ENCODE data around the gene RHBDL1. TPM values are rescaled to one million over a fixed set of nuclear protein-coding genes. Genes with fewer than 3 reads are reported as not detected.

The RHBDL1 gene
- total RNA-seq, 2 donors from 2014 or later = 0.67 to 1.3 TPM

GRCh38 chr16:635573-636205 lies 39.8 kb upstream of the RHBDL1 start:
- DNase-seq (ENCODE audit: low spot score) = no peak
- TF ChIP-seq CTCF (IDR thresholded peaks at IDR 0.05) = no peak
- no peaks in the 10 kb centered on the region for H3K27me3 ChIP-seq
- H3K27ac ChIP-seq = peak overlapping the region; percentile 99
- peak overlapping the region; percentile 82 to 85 for H3K4me3 ChIP-seq
- H3K9me3 ChIP-seq = no peaks in the 10 kb centered on the region
- H3K36me3 ChIP-seq = peaks cover 6% of the 10 kb centered on the region
- peaks cover 0 to 36% of the 10 kb centered on the region in 2 donors for H3K4me1 ChIP-seq

GRCh38 chr16:636206-637080 lies 39.0 kb upstream of the RHBDL1 start, which contains the start of gene METTL26:
TSS of gene METTL26 (minus strand) at chr16:636305. CDS start at chr16:636290, 15 bp downstream.
- Histone ChIP-seq H3K4me1 (peaks cover 0 to 35% of the 10 kb centered on the region in 2 donors), H3K27ac (peak within 1 kb of the TSS; percentile 99), H3K4me3 (peak within 1 kb of the TSS; percentile 82 to 85), H3K9me3 (no peaks in the 10 kb centered on the region), H3K36me3 (peaks cover 6% of the 10 kb centered on the region), H3K27me3 (no peaks in the 10 kb centered on the region)
- DNase-seq (ENCODE audit: low spot score) = peak; percentile 96
- no peak for TF ChIP-seq CTCF (IDR thresholded peaks at IDR 0.05)

GRCh38 chr16:637081-638018 lies 38.1 kb upstream of the RHBDL1 start:
- peak overlapping the region; percentile 82 to 85 for H3K4me3 ChIP-seq
- peak; percentile 89 for DNase-seq (ENCODE audit: low spot score)
- TF ChIP-seq CTCF (IDR thresholded peaks at IDR 0.05) = no peak
- peaks cover 0 to 36% of the 10 kb centered on the region in 2 donors for H3K4me1 ChIP-seq
- no peaks in the 10 kb centered on the region for H3K9me3 ChIP-seq
- no peaks in the 10 kb centered on the region for H3K27me3 ChIP-seq
- peak overlapping the region; percentile 99 for H3K27ac ChIP-seq
- peaks cover 6% of the 10 kb centered on the region for H3K36me3 ChIP-seq

GRCh38 chr16:638034-638543 lies 37.4 kb upstream of the RHBDL1 start:
- no peaks in the 10 kb centered on the region for H3K27me3 ChIP-seq
- H3K9me3 ChIP-seq = no peaks in the 10 kb centered on the region
- H3K27ac ChIP-seq = peak overlapping the region; percentile 99
- H3K4me1 ChIP-seq = peaks cover 0 to 43% of the 10 kb centered on the region in 2 donors
- no peak overlapping the region for H3K4me3 ChIP-seq
- H3K36me3 ChIP-seq = peaks cover 6% of the 10 kb centered on the region
- no peak for DNase-seq (ENCODE audit: low spot score)
- no peak for TF ChIP-seq CTCF (IDR thresholded peaks at IDR 0.05)

GRCh38 chr16:638836-639235 lies 36.6 kb upstream of the RHBDL1 start:
- no peaks in the 10 kb centered on the region for H3K9me3 ChIP-seq
- no peak for TF ChIP-seq CTCF (IDR thresholded peaks at IDR 0.05)
- peaks cover 0 to 46% of the 10 kb centered on the region in 2 donors for H3K4me1 ChIP-seq
- no peak for DNase-seq (ENCODE audit: low spot score)
- peaks cover 3% of the 10 kb centered on the region for H3K36me3 ChIP-seq
- H3K27me3 ChIP-seq = no peaks in the 10 kb centered on the region
- H3K27ac ChIP-seq = peak overlapping the region; percentile 99
- no peak overlapping the region for H3K4me3 ChIP-seq

All from right atrium auricular region (tissue), 2 donors.